ENCODE results near the gene CDC42BPB.

CDC42BPB gene

GRCh38 chr14:102914474-102915291 lies 142.7 kb downstream of the CDC42BPB start:
- DNase-seq (ENCODE audit: low read depth): no peak

- DNase-seq (ENCODE audit: low read depth): no peak
These were observed 143.8 kb downstream of the CDC42BPB start for GRCh38 chr14:102913341-102914211.

- no peak for DNase-seq (ENCODE audit: low read depth)
These were observed 145.2 kb downstream of the CDC42BPB start for GRCh38 chr14:102911991-102912761.

- no peak for DNase-seq (ENCODE audit: low read depth)
These were observed 145.8 kb downstream of the CDC42BPB start for GRCh38 chr14:102911541-102911951.

GRCh38 chr14:102910442-102910841 lies 146.9 kb downstream of the CDC42BPB start:
- DNase-seq (ENCODE audit: low read depth): no peak

GRCh38 chr14:102909911-102910310 lies 147.4 kb downstream of the CDC42BPB start:
- DNase-seq (ENCODE audit: low read depth): no peak

- no peak for DNase-seq (ENCODE audit: low read depth)
These were observed 147.9 kb downstream of the CDC42BPB start for GRCh38 chr14:102909462-102909861.

- no peak for DNase-seq (ENCODE audit: low read depth)
These were observed 148.4 kb downstream of the CDC42BPB start for GRCh38 chr14:102908766-102909455.

- no peak for DNase-seq (ENCODE audit: low read depth)
These were observed 149.2 kb downstream of the CDC42BPB start for GRCh38 chr14:102907980-102908730.

- no peak for DNase-seq (ENCODE audit: low read depth)
These were observed 150.0 kb downstream of the CDC42BPB start for GRCh38 chr14:102907303-102907844.

GRCh38 chr14:102906616-102907302 lies 150.6 kb downstream of the CDC42BPB start:
- DNase-seq (ENCODE audit: low read depth): no peak

GRCh38 chr14:102905116-102906108 lies 151.9 kb downstream of the CDC42BPB start:
- no peak for DNase-seq (ENCODE audit: low read depth)

GRCh38 chr14:102903889-102904512 lies 153.3 kb downstream of the CDC42BPB start:
- no peak for DNase-seq (ENCODE audit: low read depth)

GRCh38 chr14:102903248-102903888 lies 154.0 kb downstream of the CDC42BPB start:
- DNase-seq (ENCODE audit: low read depth): no peak

- no peak for DNase-seq (ENCODE audit: low read depth)
These were observed 154.7 kb downstream of the CDC42BPB start for GRCh38 chr14:102902523-102903247.

- no peak for DNase-seq (ENCODE audit: low read depth)
These were observed 155.3 kb downstream of the CDC42BPB start for GRCh38 chr14:102902086-102902485.

GRCh38 chr14:102901633-102902032 lies 155.7 kb downstream of the CDC42BPB start:
- DNase-seq (ENCODE audit: low read depth): no peak

Data from T-helper 22 cell (primary cell).